ENCODE results near the gene PNPLA5. TPM values are rescaled to one million over a fixed set of nuclear protein-coding genes. Genes with fewer than 3 reads are reported as not detected.
A peak's percentile ranks its signal among the peaks of the same experiment; 100 is the strongest.

The PNPLA5 gene
- total and polyA plus RNA-seq, 2 of the 8 experiments (the other 6 are each of a cell fraction or from before 2014, with no cell fraction given), result 3.9 to 6.8 TPM

GRCh38 chr22:43924877-43925276 is 33.1 kb upstream of the PNPLA5 start:
- H3K79me2 ChIP-seq (ENCODE audit: control insufficient read depth in 1 of 2, insufficient read depth in 2 of 2, low read length in 2 of 2), result peaks cover 0 to 17% of the 10 kb centered on the region in 2 experiments; a peak in 1 of 4 replicates
- peak overlapping the region; percentile 13 for H3K56ac ChIP-seq (replicated peaks; ENCODE audit: insufficient read length, low read depth, low read length)
- POLR2A ChIA-PET (ENCODE audit: partially characterized antibody), result interaction anchor here (1.3 kb wide), 1 partner anchor 21 kb away, joined by 3 read pairs; no protein-coding TSS in a partner anchor
- no peak overlapping the region; the same call in 1 of the 2 replicates for H2BK12ac ChIP-seq (ENCODE audit: low read depth, low read length)
- FAIRE-seq (no peak), DNase-seq (ENCODE audit: low read depth in 1 of 2, low spot score in 2 of 2) (no peak)
- H2BK15ac ChIP-seq (ENCODE audit: low read length), result no peak overlapping the region
- H3K18ac ChIP-seq (ENCODE audit: extremely low read depth, low read length), result peak overlapping the region; percentile 78
- H4K20me1 ChIP-seq (replicated peaks in 1 of 2; ENCODE audit: control insufficient read depth in 1 of 2, insufficient read depth in 2 of 2, low read length in 2 of 2), result peaks cover 3 to 18% of the 10 kb centered on the region in 2 experiments
- peak overlapping the region; percentile 24 for H2BK120ac ChIP-seq (replicated peaks; ENCODE audit: low read depth, low read length)
- peak overlapping the region; percentile 54 to 99 (median 86) for H3K4me3 ChIP-seq (ENCODE audit: extremely low read depth in 1 of 4, insufficient read depth in 2 of 4, low read depth in 3 of 4, low read length in 4 of 4)
- no peak overlapping the region for H2BK20ac ChIP-seq (ENCODE audit: low read length)
- no peak overlapping the region for H3K23ac ChIP-seq (ENCODE audit: insufficient read length)
- no peak overlapping the region for H3K14ac ChIP-seq (ENCODE audit: insufficient read length)
- peak overlapping the region in 1 of 4 experiments; percentile 46; a peak in 2 of 7 replicates for H3K9ac ChIP-seq (replicated peaks in 1 of 4; ENCODE audit: extremely low read depth in 1 of 4, low read depth in 3 of 4, low read length in 3 of 4)
- peak overlapping the region; percentile 72 to 79 for H3K4me2 ChIP-seq (ENCODE audit: insufficient read depth in 1 of 2, low read depth in 2 of 2, low read length in 2 of 2)
- H3K27ac ChIP-seq (ENCODE audit: low read depth, low read length), result peak overlapping the region; percentile 71
- H3K4me1 ChIP-seq (replicated peaks in 1 of 4; ENCODE audit: control insufficient read depth in 3 of 4, insufficient read depth in 4 of 4, low read length in 3 of 4), result peaks cover 8 to 24% (median 18%) of the 10 kb centered on the region in 4 experiments
- H2BK5ac ChIP-seq (ENCODE audit: low read depth, low read length), result peak overlapping the region; percentile 75; the same call in 1 of the 2 replicates
- CTCF ChIA-PET (ENCODE audit: partially characterized antibody), result interaction anchor here (0.9 to 1.6 kb wide), 2 partner anchors 21 to 42 kb away, joined by 3 to 6 read pairs; no protein-coding TSS in a partner anchor
- H3K4ac ChIP-seq (replicated peaks; ENCODE audit: insufficient read length, low read depth, low read length), result no peak overlapping the region
- WGBS, 2 experiments (ENCODE audit: extremely low coverage in 1 of 2, insufficient coverage in 1 of 2, insufficient read length in 1 of 2, insufficient replicate concordance in 2 of 2, low coverage in 1 of 2, low lambda C conversion rate in 2 of 2, missing lambda C conversion rate in 1 of 2), result 29% methylated on average over 7 of the region's 7 CpGs; no CpG with 5 or more reads in 1 of the 2 experiments
- H4K91ac ChIP-seq (replicated peaks; ENCODE audit: insufficient read length, low read length), result no peak overlapping the region
- no peak overlapping the region for H4K8ac ChIP-seq (ENCODE audit: extremely low read depth, insufficient read depth, low read length)
- H3K27me3 ChIP-seq (replicated peaks in 1 of 4; ENCODE audit: control insufficient read depth in 3 of 4, extremely low read depth in 1 of 4, insufficient read depth in 3 of 4, low read length in 3 of 4), result no peaks in the 10 kb centered on the region; a peak in 1 of 7 replicates
- H4K5ac ChIP-seq (ENCODE audit: insufficient read length, low read depth, low read length), result peak overlapping the region; percentile 34
- peaks cover 15% of the 10 kb centered on the region; the same call in 1 of the 2 replicates for H3K23me2 ChIP-seq (ENCODE audit: low read depth, low read length)
- peaks cover 7 to 33% (median 15%) of the 10 kb centered on the region in 4 experiments for H3K36me3 ChIP-seq (ENCODE audit: control insufficient read depth in 2 of 4, insufficient read depth in 4 of 4, low read length in 3 of 4)
- no peak overlapping the region for H2AK5ac ChIP-seq (ENCODE audit: low read depth, low read length)
- no peak overlapping the region for H2AFZ ChIP-seq (ENCODE audit: low read length)
- peaks cover 12% of the 10 kb centered on the region for H3K79me1 ChIP-seq (ENCODE audit: low read depth, low read length)
- no peaks in the 10 kb centered on the region for H3K9me3 ChIP-seq (ENCODE audit: insufficient read depth in 2 of 2, low read depth in 1 of 2, low read length in 1 of 2)
- TF ChIP-seq CHD2 (IDR thresholded peaks at IDR 0.05; ENCODE audit: low read length) (no peak), MAX (IDR thresholded peaks at IDR 0.05) (no peak), GABPA (IDR thresholded peaks at IDR 0.05; ENCODE audit: borderline replicate concordance, insufficient read depth, low read length) (no peak), EZH2 (IDR thresholded peaks at IDR 0.05; ENCODE audit: low read depth, low read length, severe bottlenecking) (no peak), ATF2 (IDR thresholded peaks at IDR 0.05; ENCODE audit: low read length) (no peak), SP2 (IDR thresholded peaks at IDR 0.05; ENCODE audit: low read length) (no peak), SIN3A (conservative IDR thresholded peaks at IDR 0.05 in 1 of 2, IDR thresholded peaks at IDR 0.05 in 1 of 2; ENCODE audit: low read depth in 1 of 2, low read length in 2 of 2) (no peak), BCL11A (IDR thresholded peaks at IDR 0.05; ENCODE audit: low read depth in 2 of 2, low read length in 2 of 2) (no peak), ATF3 (IDR thresholded peaks at IDR 0.05; ENCODE audit: insufficient read depth, low read depth, low read length) (no peak), CBX8 (IDR thresholded peaks at IDR 0.05; ENCODE audit: borderline replicate concordance, low read depth, low read length) (no peak)
